ENCODE measurements around the gene ZNF254.

- TF ChIP-seq ZNF274 (IDR thresholded peaks at IDR 0.05; ENCODE audit: low read depth, low read length) (no peak), YY1 (IDR thresholded peaks at IDR 0.05; ENCODE audit: insufficient read depth, insufficient read length) (no peak)
These were observed 26.2 kb upstream of the ZNF254 start for GRCh38 chr19:24060687-24061356.
